OCI-LY7 (cell line): Measurements from ENCODE around the gene ADGRF3. TPM values are rescaled to one million over a fixed set of nuclear protein-coding genes. Genes with fewer than 3 reads are reported as not detected.
"Not testable (repeated sequence)": the region's sequence is repeated elsewhere in the genome, so short reads cannot be mapped to it uniquely, and the experiment has no call there.

Experiments used
- BruUV-seq: library from RNA; stranded (reverse); fragments of 400-500 nt; replicated peaks from 2 replicates; lab custom pipeline; 2021; lab: Mats Ljungman, UMichigan
- CTCF ChIA-PET: fragments of 300-600 bp; sonication (Branson Sonifier 250); formaldehyde crosslinking; loops from one replicate; lab custom pipeline; 2022; ENCODE audit warnings: antibody characterized with exemption; ENCODE audit not compliant: unreplicated experiment; lab: Charles Lee
- POLR2A ChIA-PET: fragments of 300-600 bp; sonication (Branson Sonifier 250); formaldehyde crosslinking; loops from one replicate; lab custom pipeline; 2022; ENCODE audit warnings: antibody characterized with exemption; lab: Charles Lee
- DNase-seq: peaks from one replicate; pipeline ENCODE4 v3.0.0-alpha.2; 2015; ENCODE audit warnings: low spot score
- H2AFZ ChIP-seq: fragments of 200-600 bp; sonication (generic), shearing (Covaris generic); 2 replicates; pipeline ENCODE4 v1.6.1; 2014; ENCODE audit warnings: mild to moderate bottlenecking, antibody characterized with exemption, low read length, moderate library complexity
- H3K27ac ChIP-seq: fragments of 200-600 bp; sonication (generic); 2 replicates; pipeline ENCODE4 v1.5.1; 2014; ENCODE audit warnings: mixed run types, low read depth, mild to moderate bottlenecking, moderate library complexity, low read length, inconsistent platforms; ENCODE audit not compliant: poor library complexity, severe bottlenecking
- H3K36me3 ChIP-seq: fragments of 200-600 bp; sonication (generic); 2 replicates; pipeline ENCODE4 v1.6.1; 2014; ENCODE audit warnings: mild to moderate bottlenecking, antibody characterized with exemption, low read length, moderate library complexity, mixed read lengths; ENCODE audit not compliant: insufficient read depth
- H3K4me1 ChIP-seq: fragments of 200-600 bp; sonication (generic); 2 replicates; pipeline ENCODE4 v1.5.1; 2014; ENCODE audit warnings: mild to moderate bottlenecking, low read length; ENCODE audit not compliant: insufficient read depth, poor library complexity, severe bottlenecking
- H3K4me2 ChIP-seq: fragments of 200-600 bp; sonication (generic); 2 replicates; pipeline ENCODE4 v1.6.1; 2014; ENCODE audit warnings: mild to moderate bottlenecking, low read length
- H3K4me3 ChIP-seq: fragments of 200-600 bp; sonication (generic); 2 replicates; pipeline ENCODE4 v1.5.1; 2014; ENCODE audit warnings: mild to moderate bottlenecking, low read depth, low read length; ENCODE audit not compliant: poor library complexity, severe bottlenecking
- H3K79me2 ChIP-seq: fragments of 200-600 bp; sonication (generic); 2 replicates; pipeline ENCODE4 v1.6.1; 2016; ENCODE audit warnings: low read depth, mild to moderate bottlenecking, low read length, moderate library complexity, mixed read lengths; ENCODE audit not compliant: insufficient read depth
- H3K9me2 ChIP-seq: fragments of 200-600 bp; sonication (generic); 2 replicates; pipeline ENCODE4 v1.6.1; 2016; ENCODE audit warnings: mild to moderate bottlenecking, low read length, mixed read lengths; ENCODE audit not compliant: insufficient read depth
- H3K9me3 ChIP-seq: fragments of 200-600 bp; sonication (generic); 2 replicates; pipeline ENCODE4 v1.6.1; 2014; ENCODE audit warnings: mild to moderate bottlenecking, mixed run types, low read length, mixed read lengths
- H4K20me1 ChIP-seq: fragments of 200-600 bp; sonication (generic); 2 replicates; pipeline ENCODE4 v1.6.1; 2014; ENCODE audit warnings: mild to moderate bottlenecking, antibody characterized with exemption, low read length, moderate library complexity, mixed read lengths; ENCODE audit not compliant: insufficient read depth
- CTCF ChIP-seq: fragments of 200-600 bp; sonication (generic); conservative IDR thresholded peaks from 2 replicates; pipeline ENCODE4 v1.5.1; 2014; ENCODE audit warnings: mild to moderate bottlenecking, antibody characterized with exemption, low read length, moderate library complexity, mixed read lengths
- EZH2phosphoT487 ChIP-seq: fragments of 200-600 bp; sonication (generic); IDR thresholded peaks from 2 replicates; pipeline ENCODE4 v1.6.1; 2018; ENCODE audit warnings: low read depth, borderline replicate concordance, mild to moderate bottlenecking, mixed run types, antibody characterized with exemption, low read length, moderate library complexity, mixed read lengths
- intact Hi-C: fragments of 100-400 bp; cut with micrococcal nuclease; formaldehyde crosslinking; loops from one replicate; pipeline ENCODE4 v1.10.0; 2022; ENCODE audit not compliant: unreplicated experiment
- total RNA-seq, 2 experiments: library from RNA; depleted of rRNA in 1 of 2; stranded (reverse); fragments of >200 nt in 1 of 2; shearing (Covaris generic) in 1 of 2; gene quantifications; 2 replicates each; pipeline ENCODE4 v1.2.3, GENCODE V29; 2014 to 2022

The ADGRF3 gene
- total RNA-seq, 2 experiments from 2014 or later = 3.8 to 4.7 TPM

- Histone ChIP-seq H2AFZ (no peak overlapping the region; the same call in 1 of the 2 replicates), H3K9me2 (0 out of 2 replicates have a peak, but pooled peaks cover 3% of the 10 kb centered on the region)
- no TSS peak for BruUV-seq
These were observed 16.0 kb downstream of the ADGRF3 start for GRCh38 chr2:26330604-26331003.

DNA sequence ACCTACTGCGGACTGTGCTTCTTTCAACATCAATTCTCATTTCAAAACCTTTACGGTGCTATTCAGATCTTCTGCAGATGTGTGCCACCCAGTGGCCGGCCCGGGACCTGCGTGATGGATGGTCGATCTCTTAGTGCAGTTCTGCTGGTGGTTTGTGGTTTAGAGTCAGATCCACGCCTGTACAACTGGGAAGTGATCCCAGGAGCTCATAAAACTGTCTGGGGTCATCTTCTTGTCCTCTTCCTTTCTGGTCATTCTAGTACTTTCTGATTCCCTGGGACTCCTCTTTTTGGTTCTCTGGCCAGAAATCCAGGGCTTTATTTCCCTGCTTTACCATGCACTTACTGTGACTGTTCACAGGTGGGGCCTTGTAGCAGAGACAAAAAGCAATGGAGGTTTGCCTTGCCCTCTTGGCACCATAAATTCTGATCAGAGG lies 16.5 kb downstream of the ADGRF3 start:
- no peaks in the 10 kb centered on the region for H3K79me2 ChIP-seq
- intact Hi-C loops = loop anchor here (5.0 kb wide), 1 partner anchor 93 kb away; no protein-coding TSS in a partner anchor
- 0 out of 2 replicates have a peak, but pooled peaks cover 3% of the 10 kb centered on the region for H3K9me2 ChIP-seq
- TF ChIP-seq EZH2phosphoT487 = no peak
- TF ChIP-seq CTCF = peak; percentile 96
- no peak overlapping the region for H3K4me2 ChIP-seq
- CTCF ChIA-PET = interaction anchor here (0.6 to 0.8 kb wide), 2 partner anchors 15 to 412 kb away, joined by 3 read pairs; no protein-coding TSS in a partner anchor
- H3K27ac ChIP-seq = no peak overlapping the region
- H3K9me3 ChIP-seq = no peaks in the 10 kb centered on the region
- no peak overlapping the region for H3K4me3 ChIP-seq
- H3K36me3 ChIP-seq = no peaks in the 10 kb centered on the region
- BruUV-seq = no TSS peak
- H3K4me1 ChIP-seq = peaks cover 32% of the 10 kb centered on the region
- peak overlapping the region; percentile 30; the same call in 1 of the 2 replicates for H2AFZ ChIP-seq
- H4K20me1 ChIP-seq = no peaks in the 10 kb centered on the region
- peak; percentile 78 for DNase-seq
- POLR2A ChIA-PET = interaction anchor here (0.6 kb wide), 1 partner anchor 51 kb away, joined by 5 read pairs; no protein-coding TSS in a partner anchor

More at GRCh38 chr2:26330604-26331003, 16.0 kb downstream of the ADGRF3 start:
- TF ChIP-seq EZH2phosphoT487 (no peak), CTCF (no peak)
- Histone ChIP-seq H3K4me2 (no peak overlapping the region), H3K79me2 (no peaks in the 10 kb centered on the region), H3K27ac (no peak overlapping the region), H3K4me3 (no peak overlapping the region), H4K20me1 (no peaks in the 10 kb centered on the region), H3K4me1 (peaks cover 32% of the 10 kb centered on the region), H3K9me3 (no peaks in the 10 kb centered on the region), H3K36me3 (no peaks in the 10 kb centered on the region)
- DNase-seq = no peak
- intact Hi-C loops = loop anchor here (5.0 kb wide), 1 partner anchor 93 kb away; no protein-coding TSS in a partner anchor
- ChIA-PET POLR2A (no interaction called here), CTCF (no interaction called here)

DNA sequence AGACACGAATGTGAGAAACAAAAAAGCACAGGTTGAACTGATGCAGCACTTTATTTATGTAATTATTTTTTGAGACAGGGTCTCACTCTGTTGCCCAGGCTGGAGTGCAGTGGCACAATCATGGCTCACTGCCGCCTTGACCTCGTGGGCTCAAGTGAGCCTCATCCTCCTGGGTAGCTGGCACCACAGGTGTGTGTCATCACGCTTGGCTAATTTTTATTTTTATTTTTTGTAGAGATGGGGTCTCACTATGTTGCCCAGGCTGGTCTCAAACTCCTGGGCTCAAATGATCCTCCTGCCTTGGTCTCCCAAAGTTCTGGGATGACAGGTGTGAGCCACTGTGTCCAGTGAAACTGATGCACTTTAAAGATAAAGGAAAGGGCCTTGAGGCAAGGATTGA lies 17.5 kb downstream of the ADGRF3 start:
- intact Hi-C loops = loop anchor here (10.0 kb wide), 1 partner anchor 136 kb away; no protein-coding TSS in a partner anchor

More for the DNA sequence above, 17.5 kb downstream of the ADGRF3 start:
- POLR2A ChIA-PET = interaction anchor here (0.7 kb wide), 1 partner anchor 26 kb away, joined by 3 read pairs; no protein-coding TSS in a partner anchor
- DNase-seq, H3K9me2 ChIP-seq, BruUV-seq, H3K9me3 ChIP-seq, H4K20me1 ChIP-seq, H2AFZ ChIP-seq, H3K27ac ChIP-seq, CTCF ChIA-PET, H3K36me3 ChIP-seq, H3K4me3 ChIP-seq, H3K79me2 ChIP-seq: not testable (repeated sequence)
- peaks cover 32% of the 10 kb centered on the region for H3K4me1 ChIP-seq
- H3K4me2 ChIP-seq = peak overlapping the region; percentile 28; the same call in 1 of the 2 replicates
